ENCODE measurements around the gene LACRT.

LACRT gene

GRCh38 chr12:54631988-54632728 lies 2.5 kb downstream of the LACRT start:
- DNase-seq (ENCODE audit: low read depth): no peak

GRCh38 chr12:54631551-54631950 lies 3.1 kb downstream of the LACRT start:
- no peak for DNase-seq (ENCODE audit: low read depth)

DNA sequence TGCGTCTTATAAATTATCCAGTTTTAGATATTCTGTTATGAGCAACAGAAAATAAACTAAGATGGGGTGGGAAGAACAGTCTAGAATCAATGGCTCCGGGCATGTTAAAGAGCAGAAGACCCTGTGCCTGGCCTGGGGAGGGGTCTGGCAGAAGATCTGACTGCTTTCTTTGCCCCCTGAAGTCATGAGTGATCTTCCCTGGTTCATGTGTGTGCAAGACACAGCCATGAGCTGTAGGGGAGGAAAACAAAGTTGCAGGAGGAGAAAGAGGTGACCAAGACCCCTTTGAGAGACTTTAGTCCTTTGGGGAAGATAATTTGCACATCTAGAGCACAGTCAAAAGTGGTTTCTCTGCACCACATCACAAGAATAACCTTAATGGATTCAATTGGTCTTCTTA lies 4.8 kb downstream of the LACRT start:
- DNase-seq (ENCODE audit: low read depth): no peak

- no peak for DNase-seq (ENCODE audit: low read depth)
These were observed 6.4 kb downstream of the LACRT start for GRCh38 chr12:54628186-54628846.

DNA sequence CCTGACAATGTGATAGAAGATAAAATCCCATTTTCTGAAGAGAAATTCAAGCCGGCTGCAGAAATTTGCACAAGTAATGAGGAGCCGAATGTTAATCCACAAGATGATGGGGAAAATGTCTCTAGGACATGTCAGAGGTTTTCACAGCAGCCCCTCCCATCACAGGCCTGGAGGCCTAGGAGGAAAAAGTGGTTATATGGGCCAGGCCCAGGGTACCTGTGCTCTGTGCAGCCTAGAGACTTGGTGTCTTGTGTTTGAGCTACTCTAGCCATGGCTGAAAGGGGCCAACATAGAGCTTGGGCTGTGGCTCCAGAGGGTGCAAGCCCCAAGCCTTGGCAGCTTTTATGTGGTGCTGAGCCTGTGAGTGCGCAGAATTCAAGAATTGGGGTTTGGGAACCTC lies 7.4 kb downstream of the LACRT start:
- DNase-seq (ENCODE audit: low read depth): no peak

- no peak for DNase-seq (ENCODE audit: low read depth)
These were observed 9.1 kb downstream of the LACRT start for GRCh38 chr12:54625598-54625997.

GRCh38 chr12:54624315-54625279 lies 10.1 kb downstream of the LACRT start:
- DNase-seq (ENCODE audit: low read depth): no peak

DNA sequence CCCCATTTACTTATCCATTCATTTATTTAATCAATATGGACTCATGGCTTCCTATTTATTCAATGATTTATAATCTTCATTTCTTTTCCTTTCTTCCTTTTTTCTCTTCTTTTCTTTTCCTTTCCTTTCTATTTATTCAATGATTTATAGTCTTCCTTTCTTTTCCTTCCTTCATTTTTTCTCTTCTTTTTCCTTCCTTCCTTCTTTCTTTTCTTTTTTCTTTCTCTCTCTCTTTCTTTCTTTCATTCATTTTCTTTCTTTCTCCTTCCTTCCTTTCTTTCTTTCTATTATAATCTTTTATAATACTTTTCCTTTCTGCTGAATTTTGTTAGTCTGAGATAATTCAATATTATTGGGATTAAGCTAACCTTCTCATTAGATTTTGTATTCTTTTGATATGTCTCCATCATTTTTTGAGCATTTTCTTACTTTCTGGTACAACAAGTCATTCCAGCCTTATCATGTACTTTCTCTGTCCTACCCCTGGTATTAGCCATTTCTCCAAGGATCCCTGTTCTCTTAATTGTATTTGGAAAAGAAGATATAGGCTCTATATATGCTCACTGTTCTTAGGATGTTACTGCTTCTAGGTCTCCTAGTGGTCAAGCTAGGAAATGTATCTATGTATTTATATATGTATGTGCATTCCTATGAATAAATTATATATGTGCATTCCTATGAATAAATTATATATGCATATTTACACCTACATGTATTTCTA lies 12.1 kb downstream of the LACRT start:
- DNase-seq (ENCODE audit: low read depth): no peak

DNA sequence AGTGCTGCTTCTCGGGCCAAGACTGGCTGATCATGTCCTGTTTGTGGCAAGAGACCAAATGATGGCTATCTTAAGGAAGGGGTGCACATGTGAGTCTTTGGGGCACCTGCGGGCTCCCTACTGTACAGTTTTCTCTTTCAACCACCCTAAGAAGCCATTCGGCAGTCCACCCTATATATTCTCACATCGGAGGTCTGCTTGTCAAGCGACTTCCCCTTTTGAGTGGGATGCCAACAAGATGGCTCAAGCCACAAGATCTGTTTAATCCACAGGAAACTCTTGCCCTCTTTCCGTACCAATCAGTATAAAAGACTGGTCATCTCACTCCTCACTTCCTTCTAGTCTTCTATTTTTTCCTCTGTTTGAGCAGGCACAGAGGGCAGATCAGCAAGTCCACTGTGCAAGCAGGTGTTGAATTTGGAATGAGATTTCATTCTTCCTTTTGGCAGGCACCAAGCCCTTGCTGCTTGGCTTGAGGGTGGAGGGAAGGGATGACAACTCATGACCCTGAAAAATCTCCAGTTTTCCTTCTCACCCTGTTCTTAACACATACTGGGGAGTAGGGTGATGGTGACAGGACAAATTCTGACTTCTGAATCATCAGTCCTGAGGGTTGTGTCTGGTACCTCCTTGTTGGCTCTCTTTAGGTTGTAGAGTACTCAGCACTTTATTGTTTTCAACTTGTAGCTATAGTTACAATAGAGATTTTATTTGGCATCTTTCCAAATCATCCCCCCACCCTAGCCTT lies 17.6 kb downstream of the LACRT start:
- no peak for DNase-seq (ENCODE audit: low read depth)

DNA sequence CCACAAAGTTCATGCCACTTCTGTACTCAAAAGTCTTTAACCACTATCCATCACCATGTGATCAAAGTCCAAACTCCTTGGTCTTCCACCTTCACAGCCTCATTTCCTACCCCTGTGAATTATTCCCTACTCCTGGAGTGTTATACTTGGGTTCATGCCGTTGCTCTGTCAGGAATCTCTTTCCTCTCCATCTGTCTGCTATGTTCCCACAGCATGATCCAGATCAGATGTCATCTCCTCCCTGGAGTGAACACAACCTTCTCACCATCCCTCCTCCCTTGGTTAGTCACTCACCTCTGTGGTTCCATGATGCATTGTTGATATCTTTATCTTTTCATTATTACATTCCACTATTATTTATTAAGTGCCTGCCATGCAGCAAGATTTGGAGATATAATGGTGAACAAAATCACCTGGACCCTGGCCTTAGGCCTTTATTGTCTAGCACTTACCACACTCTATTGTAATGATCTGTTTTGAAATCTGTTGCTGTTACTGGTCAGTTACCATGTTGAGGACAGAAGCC lies 22.4 kb downstream of the LACRT start:
- DNase-seq (ENCODE audit: low read depth): no peak

GRCh38 chr12:54611715-54612149 lies 23.0 kb downstream of the LACRT start:
- no peak for DNase-seq (ENCODE audit: low read depth)

- DNase-seq (ENCODE audit: low read depth): no peak
These were observed 25.9 kb downstream of the LACRT start for GRCh38 chr12:54608769-54609168.

- DNase-seq (ENCODE audit: low read depth): no peak
These were observed 26.5 kb downstream of the LACRT start for GRCh38 chr12:54608156-54608555.

GRCh38 chr12:54606556-54606955 lies 28.1 kb downstream of the LACRT start:
- no peak for DNase-seq (ENCODE audit: low read depth)

GRCh38 chr12:54605138-54605970 lies 29.3 kb downstream of the LACRT start:
- DNase-seq (ENCODE audit: low read depth): no peak

DNA sequence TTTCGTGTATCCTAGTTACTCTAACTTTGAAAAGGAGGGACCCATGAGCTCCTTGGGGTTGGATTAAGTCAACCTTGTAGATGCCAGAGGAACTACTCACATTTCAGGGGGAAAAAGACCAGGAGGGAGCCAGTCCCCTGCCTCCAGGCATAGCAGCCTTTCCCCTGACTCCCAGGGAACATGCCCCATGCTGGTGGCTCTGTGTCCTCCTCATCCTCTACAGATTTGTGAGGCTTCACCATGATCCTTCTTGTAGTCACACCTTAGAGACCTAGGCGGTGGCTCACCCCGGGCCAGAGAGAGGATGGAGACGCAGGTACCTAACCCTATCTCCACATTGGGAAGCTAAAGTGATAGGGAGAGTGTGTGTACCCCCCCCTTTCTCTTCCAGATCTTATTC lies 30.3 kb downstream of the LACRT start:
- no peak for DNase-seq (ENCODE audit: low read depth)

GRCh38 chr12:54603872-54604271 lies 30.8 kb downstream of the LACRT start:
- DNase-seq (ENCODE audit: low read depth): no peak

DNA sequence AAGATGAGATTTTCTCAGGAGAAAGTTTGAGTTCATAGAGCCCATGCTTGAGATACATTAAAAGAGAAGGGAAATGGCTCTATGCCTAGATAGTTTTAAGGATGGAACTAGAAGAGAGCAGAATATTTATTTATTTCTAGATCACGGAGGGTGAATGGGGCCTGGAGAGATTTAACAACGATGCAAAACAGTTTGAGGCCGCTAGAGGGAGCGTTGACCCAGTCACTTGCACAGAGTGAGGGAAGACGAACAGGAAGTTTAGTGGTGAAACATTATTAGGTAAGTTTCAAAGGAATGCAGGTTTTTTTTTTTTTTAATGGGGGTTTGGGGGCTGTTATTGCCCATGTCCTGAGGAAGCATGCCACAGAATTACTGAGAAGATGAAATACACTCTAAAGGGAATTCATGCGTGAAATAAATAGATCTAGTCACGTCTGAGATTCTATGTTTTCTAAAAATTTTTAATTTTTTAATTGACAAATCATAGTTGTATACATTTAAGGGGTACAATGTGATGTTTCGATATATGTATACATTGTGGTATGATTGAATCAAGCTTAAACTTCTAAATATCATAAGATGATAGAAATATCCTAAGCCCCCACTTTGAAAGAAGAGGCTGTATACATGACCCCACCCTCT lies 31.4 kb downstream of the LACRT start:
- peak; percentile 44 for DNase-seq (ENCODE audit: low read depth)

DNA sequence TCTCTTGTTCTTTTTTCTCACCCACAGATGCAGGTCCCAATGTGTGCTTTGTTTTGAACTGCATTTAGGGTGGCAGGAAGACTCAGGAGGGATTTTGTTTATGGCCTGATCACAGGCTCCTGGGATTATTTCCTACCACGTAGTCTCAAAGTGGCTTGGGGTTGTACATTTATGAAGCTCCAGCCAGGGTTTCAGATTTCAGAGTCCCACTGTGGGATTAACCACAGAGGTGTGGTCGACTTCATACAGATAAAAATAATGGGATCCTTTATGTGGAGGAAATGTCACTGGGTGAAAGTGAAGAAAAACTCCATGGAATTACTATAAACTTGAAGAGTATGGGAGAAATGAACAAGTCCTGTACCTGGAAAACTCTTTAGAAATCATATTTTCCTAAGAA lies 32.0 kb downstream of the LACRT start:
- no peak for DNase-seq (ENCODE audit: low read depth)

DNA sequence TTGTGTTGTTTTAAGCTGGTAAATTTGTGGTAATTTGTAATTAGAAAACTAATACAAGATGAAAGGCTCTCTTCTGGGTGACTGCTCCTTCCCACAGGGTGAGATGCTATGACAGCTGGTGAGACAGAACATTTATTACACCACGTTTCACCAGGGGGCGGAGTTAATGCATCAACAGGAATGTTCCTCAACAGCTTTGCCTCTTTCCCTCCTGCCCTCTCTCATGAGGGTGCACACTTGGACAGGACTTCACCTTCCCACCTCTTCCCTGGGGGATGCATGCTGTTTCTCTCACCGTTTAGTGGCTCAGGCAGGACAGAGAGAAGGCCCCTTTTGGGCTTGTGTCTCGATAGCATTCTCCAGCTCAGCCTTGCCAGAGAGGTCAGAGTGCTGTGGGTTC lies 32.9 kb downstream of the LACRT start:
- no peak for DNase-seq (ENCODE audit: low read depth)
